GM21423 (cell line): ENCODE measurements around the gene MAVS.
A peak's percentile ranks its signal among the peaks of the same experiment; 100 is the strongest.
"Not testable (repeated sequence)": the region's sequence is repeated elsewhere in the genome, so short reads cannot be mapped to it uniquely, and the experiment has no call there.

Source experiments
- ATAC-seq: cut with Tn5 transposase; IDR thresholded peaks from one replicate; pipeline ENCODE4 v1.9.1; 2021; ENCODE audit warnings: mild to moderate bottlenecking, moderate library complexity; ENCODE audit not compliant: unreplicated experiment

The MAVS gene

GRCh38 chr20:3814928-3815495, 31.6 kb upstream of the MAVS start:
- ATAC-seq: no peak

- ATAC-seq: no peak
These were observed 30.8 kb upstream of the MAVS start for GRCh38 chr20:3815703-3816315.

- no peak for ATAC-seq
These were observed 28.2 kb upstream of the MAVS start for GRCh38 chr20:3818155-3819151.

GRCh38 chr20:3819411-3820047, 27.1 kb upstream of the MAVS start:
- no peak for ATAC-seq

- ATAC-seq: peak; percentile 81
These were observed 26.4 kb upstream of the MAVS start, which contains the start of gene AP5S1 for GRCh38 chr20:3820048-3820900. Gene AP5S1, plus strand, starts transcription at chr20:3820547. Its CDS starts 1,571 bp downstream, at chr20:3822118.

GRCh38 chr20:3820901-3821727, 25.5 kb upstream of the MAVS start:
- no peak for ATAC-seq

GRCh38 chr20:3821996-3822395, 24.6 kb upstream of the MAVS start:
- no peak for ATAC-seq

- no peak for ATAC-seq
These were observed 22.8 kb upstream of the MAVS start for GRCh38 chr20:3823881-3824280.

- ATAC-seq: no peak
These were observed 21.1 kb upstream of the MAVS start for GRCh38 chr20:3825526-3825925.

- no peak for ATAC-seq
These were observed 20.2 kb upstream of the MAVS start for GRCh38 chr20:3826420-3826819.

- ATAC-seq: no peak
These were observed 17.8 kb upstream of the MAVS start for GRCh38 chr20:3828798-3829197.

GRCh38 chr20:3829891-3830290, 16.7 kb upstream of the MAVS start:
- ATAC-seq: not testable (repeated sequence)

GRCh38 chr20:3836132-3836531, 10.5 kb upstream of the MAVS start:
- ATAC-seq: no peak

- ATAC-seq: no peak
These were observed 7.3 kb upstream of the MAVS start for GRCh38 chr20:3839328-3839727.

- not testable (repeated sequence) for ATAC-seq
These were observed 6.4 kb upstream of the MAVS start for GRCh38 chr20:3840201-3840600.

- ATAC-seq: no peak
These were observed 4.2 kb upstream of the MAVS start for GRCh38 chr20:3842348-3842930.

GRCh38 chr20:3843490-3843889, 3.1 kb upstream of the MAVS start:
- no peak for ATAC-seq

- ATAC-seq: not testable (repeated sequence)
These were observed 2.5 kb upstream of the MAVS start for GRCh38 chr20:3843990-3844619.

GRCh38 chr20:3846378-3846739, 275 bp upstream of the MAVS start:
- ATAC-seq: no peak
